Activated effector memory CD4-positive, alpha-beta T cell treated with Interleukin-2 at 50 U/mL for 16 hours (primary cell): ENCODE data around the gene PRPS2.

Experiments used
- DNase-seq: peaks from one replicate; pipeline ENCODE4 v3.0.0-alpha.2; 2020

The PRPS2 gene

GRCh38 chrX:12791257-12792228, at the start of gene PRPS2:
Gene PRPS2, plus strand, starts transcription at chrX:12791412. Its CDS starts 86 bp downstream, at chrX:12791498.
- peak; percentile 59 for DNase-seq

DNA sequence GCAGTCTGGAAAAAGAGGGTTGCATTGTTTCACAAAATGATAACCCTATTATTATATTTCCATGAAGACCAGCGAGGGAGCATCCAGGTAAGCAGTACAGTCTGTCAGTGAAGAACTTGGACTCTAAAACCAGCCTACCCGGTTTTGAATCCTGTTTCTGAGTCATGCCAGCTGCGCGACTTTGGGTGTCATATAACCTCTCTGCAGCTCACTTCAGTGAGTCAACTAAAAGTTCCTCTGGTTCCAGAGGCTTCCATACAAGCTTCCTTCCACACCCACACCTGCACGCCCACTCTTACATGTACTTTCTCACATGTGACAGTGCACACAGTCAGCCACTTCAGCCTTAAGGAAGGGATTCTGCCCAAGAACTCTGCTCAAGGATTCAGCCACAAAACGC, 49.8 kb upstream of the PRPS2 start:
- DNase-seq, result no peak

DNA sequence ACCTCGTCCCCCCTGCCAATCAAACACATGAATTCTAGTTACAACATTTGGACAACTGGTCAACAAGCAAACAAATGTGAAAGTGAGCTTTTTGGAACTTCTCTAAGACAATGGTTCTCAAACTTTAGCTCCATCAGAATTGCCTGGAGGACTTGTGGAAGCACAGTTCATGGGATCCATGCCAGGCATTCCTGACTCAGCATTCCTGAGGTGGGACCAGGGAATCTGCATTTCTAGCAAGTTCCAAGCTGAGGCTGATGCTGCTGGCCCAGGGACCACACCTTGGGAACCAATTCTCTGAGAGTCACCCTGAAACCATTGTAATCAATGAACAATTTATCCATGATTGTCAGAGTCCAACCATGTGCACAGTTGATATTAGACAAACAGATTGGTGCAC, 43.8 kb upstream of the PRPS2 start:
- no peak for DNase-seq

- DNase-seq, result no peak
Observed at GRCh38 chrX:12751887-12752286, 39.3 kb upstream of the PRPS2 start.

DNA sequence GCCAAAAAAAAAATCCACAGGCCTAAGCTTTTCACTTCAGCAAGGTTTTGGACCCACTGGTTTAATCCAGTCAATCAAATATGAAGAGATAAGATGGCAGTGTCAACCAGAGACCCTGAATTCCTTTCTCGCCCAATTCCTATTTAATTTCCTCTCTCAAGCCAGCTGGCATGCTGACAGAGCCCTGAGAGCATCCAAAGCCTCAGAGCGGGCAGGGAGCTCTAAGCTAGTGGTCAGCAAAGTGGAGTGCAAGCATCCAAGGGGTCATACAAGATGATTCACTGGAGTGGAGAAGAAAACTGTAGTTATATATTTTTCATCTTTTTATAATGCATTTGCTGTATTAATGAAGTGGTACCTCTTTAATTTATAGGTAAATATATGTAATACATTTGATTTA, 37.8 kb upstream of the PRPS2 start:
- DNase-seq, result no peak

GRCh38 chrX:12758291-12758690, 32.9 kb upstream of the PRPS2 start:
- DNase-seq, result no peak

GRCh38 chrX:12767856-12768255, 23.4 kb upstream of the PRPS2 start:
- DNase-seq, result no peak

GRCh38 chrX:12768491-12768890, 22.7 kb upstream of the PRPS2 start:
- no peak for DNase-seq

GRCh38 chrX:12770440-12770839, 20.8 kb upstream of the PRPS2 start:
- no peak for DNase-seq

DNA sequence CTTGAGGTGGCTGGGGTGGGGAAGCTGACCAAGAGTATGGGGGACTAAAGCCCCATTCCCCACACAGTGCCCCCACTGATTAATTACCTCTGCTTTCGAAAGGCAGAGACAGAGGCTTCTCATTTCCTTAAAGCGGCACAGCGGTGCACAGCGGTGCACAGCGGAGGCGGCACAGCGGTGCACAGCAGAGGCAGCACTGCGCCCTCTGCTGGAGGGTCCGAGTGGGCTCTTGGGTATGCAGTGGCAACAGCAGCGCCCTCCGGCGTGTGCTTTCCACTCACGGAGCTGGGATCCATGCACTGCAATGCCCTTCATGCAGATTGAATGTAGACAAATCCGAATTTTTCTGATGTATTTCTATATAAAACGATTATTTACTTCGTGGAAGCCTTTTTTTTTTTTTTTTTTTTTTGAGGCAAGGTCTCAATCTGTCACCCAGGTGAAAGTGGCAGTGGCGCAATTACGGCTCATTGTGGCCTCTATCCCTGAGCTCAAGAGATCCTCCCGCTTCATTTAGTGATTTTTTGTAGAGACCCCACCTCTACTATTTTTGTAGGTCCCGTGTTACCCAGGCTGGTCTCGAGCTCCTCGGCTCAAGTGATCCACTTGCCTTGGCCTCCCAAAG, 19.7 kb upstream of the PRPS2 start:
- peak; percentile 44 for DNase-seq

DNA sequence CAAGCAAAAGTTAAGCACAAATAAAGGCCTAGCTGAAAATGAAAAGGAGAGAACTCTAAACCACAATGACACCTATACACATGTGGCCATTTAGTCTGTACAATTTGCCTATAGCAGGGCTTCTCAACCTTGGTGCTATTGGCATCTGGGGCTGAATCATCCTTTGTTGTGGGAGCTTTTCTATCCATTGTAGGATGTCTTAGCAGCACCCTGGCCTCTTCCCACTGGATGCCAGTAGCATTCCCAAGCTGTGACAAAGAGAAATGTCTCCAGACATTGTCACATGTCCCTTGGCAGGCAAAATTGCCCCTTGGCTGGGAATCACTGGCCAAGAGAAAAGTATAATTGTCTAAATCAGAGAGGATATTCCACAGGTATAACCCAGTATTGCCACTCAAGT, 13.5 kb upstream of the PRPS2 start:
- DNase-seq, result no peak

- DNase-seq, result no peak
Observed at GRCh38 chrX:12779534-12779933, 11.7 kb upstream of the PRPS2 start.

GRCh38 chrX:12788645-12789044, 2.6 kb upstream of the PRPS2 start:
- DNase-seq, result no peak

GRCh38 chrX:12789976-12790375, 1.2 kb upstream of the PRPS2 start:
- DNase-seq, result no peak

DNA sequence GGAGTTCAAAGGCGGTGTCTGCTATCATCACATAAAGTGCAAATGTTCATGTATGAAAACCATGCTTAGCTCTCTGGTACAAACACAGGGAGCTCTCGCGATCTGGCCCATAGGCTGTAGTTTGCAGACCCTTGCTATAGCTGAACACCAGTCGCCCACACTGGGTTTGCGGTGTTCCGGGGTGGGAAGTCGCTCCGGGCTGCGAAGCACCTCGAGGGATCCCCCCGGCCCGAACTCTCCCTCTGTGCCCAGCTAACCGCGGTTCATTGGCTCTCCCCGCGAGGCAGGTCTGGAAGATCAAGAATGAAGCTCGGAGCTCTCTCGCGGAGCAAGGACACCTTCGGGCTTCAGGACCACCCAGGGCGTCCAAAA, 341 bp upstream of the PRPS2 start:
- no peak for DNase-seq

GRCh38 chrX:12792711-12793110, 1.5 kb downstream of the PRPS2 start:
- DNase-seq, result no peak

DNA sequence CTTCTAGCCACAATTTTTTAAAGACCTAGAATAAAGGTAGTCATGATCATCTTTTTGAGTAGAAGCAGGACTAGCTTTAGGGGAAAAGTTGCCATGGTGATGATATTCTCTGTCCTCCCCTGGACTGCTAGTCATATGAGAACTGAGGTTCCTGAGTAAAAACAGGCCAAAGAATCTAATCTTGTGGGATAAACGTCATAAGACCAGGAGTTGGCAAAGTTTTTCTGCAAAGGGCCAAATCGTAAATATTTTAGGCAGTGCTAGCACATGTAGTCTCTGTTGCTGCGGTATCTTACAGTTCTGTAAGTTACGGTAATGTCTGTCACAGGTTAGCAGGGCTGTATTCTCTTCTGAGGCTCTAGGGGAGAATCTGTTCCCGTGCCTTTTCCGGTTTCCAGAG, 3.4 kb downstream of the PRPS2 start:
- no peak for DNase-seq

GRCh38 chrX:12798601-12799000, 7.4 kb downstream of the PRPS2 start:
- no peak for DNase-seq

- DNase-seq, result no peak
Observed at GRCh38 chrX:12799118-12799517, 7.9 kb downstream of the PRPS2 start.

DNA sequence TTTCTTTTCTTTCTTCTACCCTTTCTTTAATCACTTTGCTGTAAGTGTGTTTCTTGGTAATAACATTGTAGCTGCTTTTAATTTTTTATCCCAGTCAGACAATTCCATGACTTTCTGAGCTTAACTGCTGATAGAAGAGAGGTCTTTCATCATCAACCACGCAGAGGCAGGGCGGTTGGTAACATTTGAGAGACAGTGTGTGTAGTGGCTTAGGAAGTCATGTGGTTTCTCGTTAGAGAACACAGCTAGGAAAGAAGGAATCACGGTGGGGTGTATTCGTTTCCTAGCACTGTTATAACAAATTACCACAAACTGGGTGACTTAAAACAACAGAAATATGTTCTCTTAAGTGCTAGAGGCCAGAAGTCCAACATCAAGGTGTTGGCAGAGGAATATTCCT, 11.5 kb downstream of the PRPS2 start:
- DNase-seq, result no peak

GRCh38 chrX:12804655-12805054, 13.4 kb downstream of the PRPS2 start:
- DNase-seq, result no peak

DNA sequence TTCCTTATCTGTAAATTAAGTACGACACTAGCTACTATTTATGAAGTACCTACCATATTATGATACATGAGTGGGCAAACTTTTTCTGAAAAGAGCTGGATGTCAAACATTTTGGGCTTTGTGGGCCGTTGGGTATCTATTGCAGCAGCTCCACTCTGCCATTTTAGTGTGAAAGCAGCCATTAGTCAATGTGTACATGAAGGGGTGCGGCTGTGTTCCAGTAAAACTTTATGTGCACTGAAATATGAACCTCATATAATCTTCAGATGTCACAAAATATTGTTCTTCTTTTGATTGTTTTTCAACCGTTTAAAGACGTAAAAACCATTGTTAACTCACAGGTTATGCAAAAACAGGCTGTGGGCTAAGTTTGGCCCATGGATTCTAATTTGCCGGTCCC, 14.1 kb downstream of the PRPS2 start:
- DNase-seq, result no peak

DNA sequence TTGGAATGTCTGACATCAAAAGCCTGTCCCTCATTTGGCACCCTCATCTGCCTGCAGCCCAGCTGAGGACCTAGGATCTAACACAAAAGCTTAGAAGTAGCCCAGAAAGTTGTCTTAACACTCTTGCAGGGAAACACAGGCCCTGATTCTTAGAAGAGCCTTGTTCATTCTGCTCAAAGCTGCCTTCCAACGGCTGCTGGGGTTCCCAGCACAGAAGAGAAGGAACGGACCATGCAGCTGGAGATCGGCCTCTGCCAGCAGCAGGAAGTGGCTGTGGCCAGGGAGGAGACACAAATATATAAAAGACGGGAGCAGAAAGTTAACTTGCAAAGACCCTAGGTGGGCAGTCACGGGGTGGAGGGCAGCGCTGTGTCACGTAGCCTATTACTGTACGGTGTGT, 20.4 kb downstream of the PRPS2 start:
- no peak for DNase-seq

DNA sequence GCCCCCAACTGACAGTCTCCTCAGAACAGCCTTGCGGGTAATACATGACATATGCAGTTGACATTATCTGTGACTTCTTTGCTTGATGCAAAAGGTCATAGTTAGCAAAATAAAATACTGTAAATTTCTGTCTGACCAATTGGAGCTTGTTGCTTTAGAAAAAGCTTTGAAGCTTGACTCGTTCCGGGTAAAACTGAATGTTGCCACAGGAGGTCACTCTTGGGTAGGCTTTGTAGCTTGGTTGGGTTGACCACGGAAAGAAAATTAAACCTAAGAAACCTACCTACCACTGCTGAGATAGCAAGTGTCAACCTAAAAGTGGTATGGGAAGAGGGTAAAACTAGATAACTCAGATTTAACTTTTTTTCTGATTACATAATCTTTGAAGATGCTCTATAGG, 23.2 kb downstream of the PRPS2 start:
- DNase-seq, result no peak

GRCh38 chrX:12817528-12817927, 26.3 kb downstream of the PRPS2 start:
- DNase-seq, result no peak
